Stimulated activated CD4-positive, alpha-beta T cell treated with anti-CD3 and anti-CD28 coated beads, Interleukin-2, amount 100 ng/mL, for 4 hours (primary cell): Measurements from ENCODE around the gene CEP162.
"Not testable (repeated sequence)": the region's sequence is repeated elsewhere in the genome, so short reads cannot be mapped to it uniquely, and the experiment has no call there.

Experiments
- DNase-seq: peaks from one replicate; pipeline ENCODE4 v3.0.0-alpha.2; 2020; ENCODE audit warnings: low read depth

CEP162 gene

GRCh38 chr6:84227434-84228197 is at the start of gene CEP162:
TSS of gene CEP162 (minus strand) at chr6:84227643. CDS start at chr6:84226393, 1,250 bp downstream.
- peak; percentile 79 for DNase-seq

- no peak for DNase-seq
These were observed 47.4 kb upstream of the CEP162 start for GRCh38 chr6:84274856-84275255.

GRCh38 chr6:84273048-84273809 is 45.8 kb upstream of the CEP162 start:
- DNase-seq: no peak

GRCh38 chr6:84272298-84272697 is 44.9 kb upstream of the CEP162 start:
- no peak for DNase-seq

- no peak for DNase-seq
These were observed 43.7 kb upstream of the CEP162 start for GRCh38 chr6:84271061-84271716.

- no peak for DNase-seq
These were observed 42.7 kb upstream of the CEP162 start for GRCh38 chr6:84269947-84270733.

- DNase-seq: no peak
These were observed 41.3 kb upstream of the CEP162 start for GRCh38 chr6:84268781-84269180.

GRCh38 chr6:84263557-84263956 is 36.1 kb upstream of the CEP162 start:
- DNase-seq: no peak

- DNase-seq: no peak
These were observed 33.5 kb upstream of the CEP162 start for GRCh38 chr6:84260926-84261325.

- DNase-seq: no peak
These were observed 32.8 kb upstream of the CEP162 start for GRCh38 chr6:84260196-84260595.

- no peak for DNase-seq
These were observed 31.4 kb upstream of the CEP162 start for GRCh38 chr6:84258866-84259265.

- DNase-seq: no peak
These were observed 30.8 kb upstream of the CEP162 start for GRCh38 chr6:84258268-84258667.

- DNase-seq: no peak
These were observed 28.2 kb upstream of the CEP162 start for GRCh38 chr6:84255641-84256040.

GRCh38 chr6:84253380-84253779 is 25.9 kb upstream of the CEP162 start:
- DNase-seq: no peak

GRCh38 chr6:84251891-84252539 is 24.6 kb upstream of the CEP162 start:
- DNase-seq: no peak

GRCh38 chr6:84249724-84250123 is 22.3 kb upstream of the CEP162 start:
- no peak for DNase-seq

GRCh38 chr6:84244416-84245081 is 17.1 kb upstream of the CEP162 start:
- DNase-seq: not testable (repeated sequence)

- no peak for DNase-seq
These were observed 15.8 kb upstream of the CEP162 start for GRCh38 chr6:84243240-84243639.

- DNase-seq: no peak
These were observed 14.8 kb upstream of the CEP162 start for GRCh38 chr6:84242265-84242664.

GRCh38 chr6:84228198-84228543 is 728 bp upstream of the CEP162 start:
- DNase-seq: no peak

- no peak for DNase-seq
These were observed 404 bp downstream of the CEP162 start for GRCh38 chr6:84227044-84227433.
